Colon (tissue), 2 donors: ENCODE data around the gene ZSWIM7.

ENCODE experiments used
- FAIRE-seq: peaks from 2 replicates; lab custom pipeline; 2012; peaks lifted over from hg19 to GRCh38; lab: Jason Lieb, UNC
- donor health status: control.
- donor health status: control.

ZSWIM7 gene

GRCh38 chr17:15999141-15999973 lies at the start of gene ZSWIM7, which contains the start of gene TTC19:
Gene ZSWIM7 (minus strand): TSS chr17:15999704. CDS start chr17:15999594, 110 bp downstream.
Gene TTC19 (plus strand): TSS chr17:15999824. CDS start chr17:15999849, 25 bp downstream.
- no peak for FAIRE-seq

GRCh38 chr17:16048811-16049449 lies 49.4 kb upstream of the ZSWIM7 start:
- FAIRE-seq, result no peak

GRCh38 chr17:16046966-16047365 lies 47.5 kb upstream of the ZSWIM7 start:
- no peak for FAIRE-seq

DNA sequence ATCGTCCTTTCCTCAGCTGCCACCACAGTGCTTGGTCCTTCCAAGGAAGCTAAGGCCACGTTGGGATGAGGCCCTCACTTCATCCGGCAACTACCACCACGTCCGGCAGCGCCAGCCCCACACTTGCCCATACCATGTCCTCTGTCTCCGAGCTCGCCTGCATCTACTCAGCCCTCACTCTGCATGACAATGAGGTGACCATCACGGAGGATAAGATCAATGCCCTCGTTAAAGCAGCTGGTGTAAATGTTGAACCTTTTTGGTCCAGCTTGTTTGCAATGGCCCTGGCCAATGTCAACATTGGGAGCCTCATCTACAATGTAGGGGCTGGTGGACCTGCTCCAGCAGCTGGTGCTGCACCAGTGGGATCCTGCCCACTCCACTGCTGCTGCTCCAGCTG lies 45.0 kb upstream of the ZSWIM7 start:
- FAIRE-seq, result no peak

DNA sequence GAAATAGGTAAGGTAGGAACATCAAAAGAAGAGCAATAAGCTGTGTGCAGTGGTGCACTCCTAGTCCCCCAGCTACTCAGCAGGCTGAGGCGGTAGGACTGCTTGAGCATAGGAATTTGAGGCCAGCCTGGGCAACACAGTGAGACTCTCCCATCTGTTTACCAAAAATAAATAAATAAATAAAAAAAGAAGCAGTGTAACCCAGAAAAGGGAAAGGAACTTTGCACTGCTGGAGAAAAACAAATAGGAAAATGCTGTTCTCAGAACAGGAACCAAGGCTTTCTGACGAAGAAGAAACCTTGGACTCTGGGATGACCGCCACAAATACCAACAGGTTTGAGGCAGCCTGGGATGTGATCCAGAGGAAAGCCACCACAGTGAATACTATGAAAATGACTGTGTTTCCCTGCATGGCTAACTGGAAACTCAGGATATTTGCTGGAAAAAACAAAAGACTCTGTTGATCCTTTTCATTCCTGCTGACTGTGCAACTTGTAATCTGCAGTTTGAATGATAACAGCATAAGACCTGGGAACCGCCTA lies 41.3 kb upstream of the ZSWIM7 start:
- FAIRE-seq, result no peak

DNA sequence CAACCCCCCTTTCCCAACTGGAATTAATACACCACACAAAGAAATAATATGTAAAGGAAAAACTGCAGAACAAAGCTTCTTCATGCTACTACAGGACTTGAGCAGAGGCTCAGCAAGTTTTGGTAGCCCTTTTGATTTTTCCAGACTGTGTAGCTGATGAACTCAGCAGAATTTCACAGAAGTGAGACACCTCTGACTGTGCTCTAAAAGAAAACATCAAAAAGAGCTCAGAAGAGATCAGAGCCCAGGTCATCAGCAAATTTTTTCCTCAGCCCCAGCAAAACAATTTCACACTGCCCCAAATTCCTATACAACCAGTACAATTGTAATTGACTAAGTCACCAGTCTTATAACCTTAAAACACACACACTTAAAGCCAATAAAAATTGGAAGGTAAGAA lies 38.1 kb upstream of the ZSWIM7 start:
- no peak for FAIRE-seq

GRCh38 chr17:16036261-16036660 lies 36.8 kb upstream of the ZSWIM7 start:
- FAIRE-seq, result no peak

DNA sequence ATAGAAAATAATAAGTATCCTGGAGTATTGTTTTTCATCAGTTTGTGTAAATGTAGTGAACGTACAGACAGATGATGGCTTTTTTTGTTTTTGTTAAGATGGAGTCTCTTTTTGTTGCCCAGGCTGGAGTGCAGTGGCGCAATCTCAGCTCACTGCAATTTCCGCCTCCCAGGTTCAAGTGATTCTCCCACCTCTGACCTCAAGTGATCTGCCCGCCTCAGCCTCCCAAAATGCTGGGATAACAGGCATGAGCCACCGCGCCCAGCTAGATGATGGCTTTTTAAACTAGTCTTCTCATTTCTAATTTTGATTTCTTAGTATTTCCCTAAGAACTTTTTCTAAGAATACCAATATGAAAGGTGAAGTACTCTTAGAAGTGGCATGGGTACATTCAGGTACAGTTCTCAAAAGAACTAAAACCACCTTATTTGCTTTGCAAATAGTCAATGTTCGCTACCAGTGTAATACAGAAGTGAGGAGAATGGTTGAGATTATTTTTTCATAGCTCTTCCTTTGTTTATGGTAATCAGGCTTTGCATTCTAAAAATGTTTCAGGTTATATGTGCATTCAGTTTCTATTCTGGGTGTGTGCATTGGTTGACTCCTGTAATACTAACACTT lies 34.3 kb upstream of the ZSWIM7 start:
- FAIRE-seq, result no peak

GRCh38 chr17:16027708-16028584 lies 28.4 kb upstream of the ZSWIM7 start:
- no peak for FAIRE-seq

GRCh38 chr17:16026895-16027294 lies 27.4 kb upstream of the ZSWIM7 start:
- FAIRE-seq, result no peak

DNA sequence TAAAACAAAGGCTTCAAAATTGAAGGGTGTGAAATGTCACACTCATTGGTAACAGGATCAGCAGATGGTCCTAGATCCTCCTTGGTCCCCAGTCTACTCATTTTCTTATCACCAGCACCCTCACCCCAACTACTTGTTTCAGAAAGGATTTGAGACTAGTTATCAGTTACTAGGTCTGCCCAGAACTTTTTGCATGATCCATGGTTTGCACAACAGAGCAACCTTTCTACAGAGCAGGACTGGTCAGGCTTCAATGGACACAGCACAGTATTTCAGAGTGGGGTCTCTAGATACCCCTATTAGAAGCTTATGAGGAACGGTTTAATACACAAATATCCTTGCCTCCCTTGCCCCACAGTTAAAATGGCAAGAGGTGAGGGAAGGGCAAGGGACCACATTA lies 25.7 kb upstream of the ZSWIM7 start:
- FAIRE-seq, result no peak

DNA sequence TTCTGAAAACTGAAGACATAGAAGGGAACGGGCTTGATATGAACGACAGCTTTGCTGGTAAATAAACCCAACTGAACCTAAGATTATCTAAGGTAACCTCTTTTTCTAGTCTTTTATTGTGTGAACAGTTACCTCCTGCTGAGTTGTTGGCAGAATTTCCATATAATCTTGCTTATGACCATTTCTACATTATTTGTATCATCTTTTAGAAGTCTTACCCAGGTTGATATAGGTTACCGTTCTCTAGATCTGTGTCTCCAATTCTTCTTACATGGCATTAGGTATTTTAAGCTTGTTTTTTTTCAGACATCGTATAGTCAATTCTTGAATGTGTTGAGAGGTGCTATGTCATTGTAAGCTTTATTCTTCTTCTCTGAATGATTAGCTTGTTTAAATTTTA lies 24.4 kb upstream of the ZSWIM7 start:
- FAIRE-seq, result no peak

- no peak for FAIRE-seq
Observed at GRCh38 chr17:16019347-16019746, 19.8 kb upstream of the ZSWIM7 start.

- FAIRE-seq, result no peak
Observed at GRCh38 chr17:16013943-16014407, 14.5 kb upstream of the ZSWIM7 start.

DNA sequence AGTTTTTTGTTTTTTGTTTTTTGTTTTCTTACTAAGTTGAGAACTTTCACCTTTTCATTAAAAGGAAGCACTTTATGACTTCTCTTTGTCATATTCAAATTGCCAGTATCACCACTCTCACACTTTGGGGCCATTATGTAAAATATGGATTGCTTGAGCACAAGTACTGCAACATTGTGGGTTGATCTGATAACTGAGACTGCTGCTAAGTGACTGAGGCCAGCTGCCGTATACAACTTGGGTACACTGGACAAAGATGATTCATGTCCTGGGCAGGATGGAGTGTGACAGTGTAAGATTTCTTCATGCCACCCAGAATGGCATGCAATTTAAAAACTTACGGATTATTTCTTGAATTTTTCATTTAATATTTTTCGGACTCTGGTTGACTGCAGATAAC lies 7.9 kb upstream of the ZSWIM7 start:
- FAIRE-seq, result no peak

GRCh38 chr17:16005636-16006035 lies 6.1 kb upstream of the ZSWIM7 start:
- FAIRE-seq, result no peak

GRCh38 chr17:16003841-16004240 lies 4.3 kb upstream of the ZSWIM7 start:
- no peak for FAIRE-seq

DNA sequence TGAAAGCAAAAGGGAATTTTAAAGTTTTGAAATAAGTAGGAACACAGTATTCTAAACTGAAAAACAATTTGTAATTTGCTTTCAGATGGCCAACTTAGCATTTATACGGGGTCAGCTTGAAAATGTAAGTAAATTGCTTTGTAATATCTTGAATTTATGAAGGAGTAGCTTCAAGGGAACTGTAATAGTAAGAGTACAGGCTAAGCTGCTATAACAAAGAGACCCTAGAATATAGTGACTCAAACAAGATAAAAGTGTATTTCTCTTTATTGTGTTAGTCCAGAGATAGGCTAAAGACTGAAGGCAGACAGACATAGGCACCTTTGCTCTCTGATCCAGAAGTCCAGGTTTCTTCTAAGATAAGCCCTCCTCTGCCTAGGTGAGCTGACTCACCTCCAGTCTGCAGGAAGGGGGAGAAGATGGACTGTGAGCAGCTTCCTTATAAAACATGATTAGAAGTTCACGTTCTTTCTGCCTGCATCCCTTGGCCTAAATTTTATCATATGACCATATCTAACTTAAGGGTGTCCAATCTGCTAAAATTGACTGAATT lies 3.3 kb upstream of the ZSWIM7 start:
- no peak for FAIRE-seq

DNA sequence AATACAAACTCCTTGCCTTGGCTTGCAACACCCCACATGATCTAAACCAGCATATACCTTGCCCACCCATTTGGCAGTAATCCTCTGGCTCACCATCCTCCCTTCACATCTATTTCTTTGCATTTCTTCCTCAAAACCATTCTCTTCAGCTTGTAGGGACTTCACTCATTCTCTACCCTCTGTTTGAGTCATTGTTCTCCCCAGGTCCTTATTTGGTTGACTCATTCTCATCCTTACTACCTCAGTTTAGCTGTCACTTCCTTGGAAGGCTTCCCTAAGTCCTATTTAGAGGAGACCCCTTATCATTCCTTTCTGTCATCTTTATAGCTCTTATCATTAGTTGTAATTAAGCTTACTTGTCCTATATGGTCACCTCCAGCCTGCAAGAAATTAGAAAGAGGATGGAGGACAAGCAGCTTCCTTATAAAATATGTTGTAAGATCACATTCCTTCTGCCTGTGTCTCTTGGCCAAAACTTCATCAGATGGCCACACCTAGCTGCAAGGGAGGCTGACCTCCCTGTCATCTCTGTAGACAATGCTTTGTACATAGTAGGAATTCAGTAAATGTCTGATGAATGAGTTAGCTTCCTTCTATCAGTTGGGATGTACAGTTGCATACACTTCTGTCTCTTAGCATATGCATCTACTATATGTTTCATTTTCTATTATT lies 1.9 kb upstream of the ZSWIM7 start:
- FAIRE-seq, result no peak

GRCh38 chr17:15999974-16000827 lies 697 bp upstream of the ZSWIM7 start:
- no peak for FAIRE-seq
